ENCODE data around the gene TIRAP.

TIRAP gene

DNA sequence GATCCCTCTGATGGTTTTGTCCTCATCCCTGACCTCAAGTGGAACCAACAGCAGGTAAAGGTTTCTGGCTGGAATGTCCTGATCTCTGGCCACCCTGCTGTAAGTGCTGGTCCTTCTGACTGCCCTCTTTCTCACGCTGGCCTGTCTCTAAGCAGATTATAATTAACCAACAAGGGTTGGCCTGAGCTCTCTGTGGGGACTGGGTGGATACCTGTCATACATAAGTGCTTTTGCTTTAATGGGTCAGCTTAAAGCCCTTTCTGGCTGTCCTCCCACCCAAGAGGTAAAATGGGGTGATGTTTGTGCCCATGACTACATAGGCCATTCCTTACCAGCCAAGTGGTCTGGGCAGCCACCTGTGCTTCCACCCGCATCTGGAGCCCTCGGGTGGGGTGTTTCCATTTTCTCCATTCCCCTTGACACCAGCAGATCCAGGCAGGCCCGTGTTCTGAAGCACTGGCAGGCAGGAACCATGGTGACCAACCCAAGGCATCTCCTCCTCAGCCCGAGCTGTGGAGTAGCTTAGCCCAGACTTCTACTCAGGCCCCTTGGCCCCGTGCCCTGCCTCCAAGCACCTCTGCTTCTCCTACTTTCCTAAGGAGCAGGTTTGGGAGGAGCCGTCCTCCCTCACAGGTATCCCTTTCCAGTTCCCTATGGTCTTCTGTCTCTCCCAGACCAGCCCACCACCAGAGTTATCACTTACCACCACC is 55.6 kb downstream of the TIRAP start:
- Histone ChIP-seq H3K36me3 (replicated peaks; ENCODE audit: insufficient read depth, low read length) (peaks cover 3% of the 10 kb centered on the region; the same call in 1 of the 2 replicates), H3K9me2 (replicated peaks; ENCODE audit: insufficient read depth, low read length) (no peaks in the 10 kb centered on the region), H3K27me3 (replicated peaks; ENCODE audit: insufficient read depth, low read length) (no peaks in the 10 kb centered on the region), H3K4me3 (ENCODE audit: low read length) (no peak overlapping the region), H3K27ac (ENCODE audit: low read length) (no peak overlapping the region), H3K79me2 (ENCODE audit: low read length) (peaks cover 19% of the 10 kb centered on the region; the same call in 1 of the 2 replicates), H3F3A (ENCODE audit: insufficient read depth, low read length) (no peaks in the 10 kb centered on the region), H3K9me3 (replicated peaks; ENCODE audit: insufficient read depth, low read length) (no peaks in the 10 kb centered on the region), H3K4me2 (ENCODE audit: low read depth, low read length) (no peak overlapping the region), H2AFZ (ENCODE audit: low read length) (no peak overlapping the region), H3K9ac (ENCODE audit: low read length) (no peak overlapping the region), H3K4me1 (ENCODE audit: low read length) (no peaks in the 10 kb centered on the region), H4K20me1 (ENCODE audit: insufficient read depth, low read length) (no peaks in the 10 kb centered on the region)
- no peak for DNase-seq
- TF ChIP-seq EZH2phosphoT487 (IDR thresholded peaks at IDR 0.05; ENCODE audit: low read length) = no peak
- TF ChIP-seq EZH2 (optimal IDR thresholded peaks at IDR 0.05; ENCODE audit: low read depth, low read length) = no peak
- TF ChIP-seq, protein P1, sequence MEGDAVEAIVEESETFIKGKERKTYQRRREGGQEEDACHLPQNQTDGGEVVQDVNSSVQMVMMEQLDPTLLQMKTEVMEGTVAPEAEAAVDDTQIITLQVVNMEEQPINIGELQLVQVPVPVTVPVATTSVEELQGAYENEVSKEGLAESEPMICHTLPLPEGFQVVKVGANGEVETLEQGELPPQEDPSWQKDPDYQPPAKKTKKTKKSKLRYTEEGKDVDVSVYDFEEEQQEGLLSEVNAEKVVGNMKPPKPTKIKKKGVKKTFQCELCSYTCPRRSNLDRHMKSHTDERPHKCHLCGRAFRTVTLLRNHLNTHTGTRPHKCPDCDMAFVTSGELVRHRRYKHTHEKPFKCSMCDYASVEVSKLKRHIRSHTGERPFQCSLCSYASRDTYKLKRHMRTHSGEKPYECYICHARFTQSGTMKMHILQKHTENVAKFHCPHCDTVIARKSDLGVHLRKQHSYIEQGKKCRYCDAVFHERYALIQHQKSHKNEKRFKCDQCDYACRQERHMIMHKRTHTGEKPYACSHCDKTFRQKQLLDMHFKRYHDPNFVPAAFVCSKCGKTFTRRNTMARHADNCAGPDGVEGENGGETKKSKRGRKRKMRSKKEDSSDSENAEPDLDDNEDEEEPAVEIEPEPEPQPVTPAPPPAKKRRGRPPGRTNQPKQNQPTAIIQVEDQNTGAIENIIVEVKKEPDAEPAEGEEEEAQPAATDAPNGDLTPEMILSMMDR (IDR thresholded peaks at IDR 0.05; ENCODE audit: low read length) = no peak

DNA sequence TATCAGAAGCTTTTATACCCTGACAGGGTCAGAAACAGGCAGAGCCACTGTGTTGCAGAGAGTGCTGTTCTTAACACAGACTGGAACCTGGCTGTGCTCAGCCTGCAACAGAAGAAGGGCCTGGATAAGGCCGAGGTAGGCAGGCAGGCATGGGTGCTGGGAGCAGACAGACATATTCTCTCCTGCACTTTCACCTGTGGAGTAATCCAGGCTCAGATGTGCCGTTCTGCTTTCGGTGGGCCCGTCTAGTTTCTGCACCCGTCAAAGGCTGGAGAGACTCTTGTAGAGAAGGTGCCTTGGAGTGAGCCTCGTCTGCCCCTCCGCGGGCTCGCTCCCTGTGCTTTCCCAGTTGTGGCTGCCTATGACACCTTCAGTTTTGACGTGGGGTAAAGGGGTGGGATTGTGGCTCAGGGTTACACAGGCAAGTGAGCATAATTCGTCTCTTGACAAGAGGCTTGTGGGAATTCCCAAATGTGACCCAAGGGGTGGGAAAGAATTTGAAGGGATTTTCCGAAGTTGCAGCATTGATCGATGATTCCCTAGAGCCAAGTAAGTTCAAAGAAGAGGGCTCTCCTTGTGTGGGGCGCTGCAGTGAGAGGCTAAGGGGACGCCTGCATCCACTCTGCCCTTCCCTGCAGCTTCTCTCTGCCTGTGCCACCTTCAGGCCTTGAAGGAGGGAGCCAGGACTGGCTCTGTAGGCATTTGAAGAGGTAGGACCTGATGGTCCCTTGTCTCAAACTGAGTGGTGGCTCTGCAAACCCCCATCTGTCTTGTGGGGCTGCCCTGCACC is 56.4 kb downstream of the TIRAP start:
- TF ChIP-seq EZH2phosphoT487 (IDR thresholded peaks at IDR 0.05; ENCODE audit: low read length) = no peak
- TF ChIP-seq, protein P1 (IDR thresholded peaks at IDR 0.05; ENCODE audit: low read length) = no peak
- no peak for TF ChIP-seq EZH2 (optimal IDR thresholded peaks at IDR 0.05; ENCODE audit: low read depth, low read length)
- no peaks in the 10 kb centered on the region for H4K20me1 ChIP-seq (ENCODE audit: insufficient read depth, low read length)
- H3K79me2 ChIP-seq (ENCODE audit: low read length) = peaks cover 19% of the 10 kb centered on the region; the same call in 1 of the 2 replicates
- H3K36me3 ChIP-seq (replicated peaks; ENCODE audit: insufficient read depth, low read length) = peaks cover 4% of the 10 kb centered on the region; the same call in 1 of the 2 replicates
- H3K9me2 ChIP-seq (replicated peaks; ENCODE audit: insufficient read depth, low read length) = no peaks in the 10 kb centered on the region
- no peak overlapping the region for H3K4me3 ChIP-seq (ENCODE audit: low read length)
- no peaks in the 10 kb centered on the region for H3F3A ChIP-seq (ENCODE audit: insufficient read depth, low read length)
- no peak overlapping the region for H2AFZ ChIP-seq (ENCODE audit: low read length)
- no peak for DNase-seq
- H3K9ac ChIP-seq (ENCODE audit: low read length) = no peak overlapping the region
- H3K27ac ChIP-seq (ENCODE audit: low read length) = no peak overlapping the region
- H3K9me3 ChIP-seq (replicated peaks; ENCODE audit: insufficient read depth, low read length) = no peaks in the 10 kb centered on the region
- no peak overlapping the region for H3K4me2 ChIP-seq (ENCODE audit: low read depth, low read length)
- H3K4me1 ChIP-seq (ENCODE audit: low read length) = no peaks in the 10 kb centered on the region
- H3K27me3 ChIP-seq (replicated peaks; ENCODE audit: insufficient read depth, low read length) = no peaks in the 10 kb centered on the region

- Histone ChIP-seq H3K79me2 (ENCODE audit: low read length) (peaks cover 17% of the 10 kb centered on the region; the same call in 1 of the 2 replicates), H3K4me3 (ENCODE audit: low read length) (no peak overlapping the region), H4K20me1 (ENCODE audit: insufficient read depth, low read length) (no peaks in the 10 kb centered on the region), H3K27me3 (replicated peaks; ENCODE audit: insufficient read depth, low read length) (no peaks in the 10 kb centered on the region), H3K9ac (ENCODE audit: low read length) (no peak overlapping the region), H3F3A (ENCODE audit: insufficient read depth, low read length) (no peaks in the 10 kb centered on the region), H3K9me2 (replicated peaks; ENCODE audit: insufficient read depth, low read length) (no peaks in the 10 kb centered on the region), H2AFZ (ENCODE audit: low read length) (no peak overlapping the region), H3K9me3 (replicated peaks; ENCODE audit: insufficient read depth, low read length) (no peaks in the 10 kb centered on the region), H3K36me3 (replicated peaks; ENCODE audit: insufficient read depth, low read length) (peaks cover 5% of the 10 kb centered on the region; the same call in 1 of the 2 replicates), H3K4me2 (ENCODE audit: low read depth, low read length) (no peak overlapping the region), H3K27ac (ENCODE audit: low read length) (no peak overlapping the region), H3K4me1 (ENCODE audit: low read length) (no peaks in the 10 kb centered on the region)
- TF ChIP-seq EZH2phosphoT487 (IDR thresholded peaks at IDR 0.05; ENCODE audit: low read length) (no peak), EZH2 (optimal IDR thresholded peaks at IDR 0.05; ENCODE audit: low read depth, low read length) (no peak)
- TF ChIP-seq, protein P1 (IDR thresholded peaks at IDR 0.05; ENCODE audit: low read length) = no peak
- no peak for DNase-seq
Measured at GRCh38 chr11:126339863-126340434, 57.1 kb downstream of the TIRAP start.

All from MM.1S (cell line).